Mucosa of stomach (tissue), 1 donor: ENCODE results near the gene DHRS12.

Experiments
- H3K27me3 ChIP-seq: one replicate; pipeline ENCODE4 v1.7.0; 2013; ENCODE audit warnings: mild to moderate bottlenecking, low read length; ENCODE audit not compliant: control insufficient read depth, insufficient read depth
- H3K36me3 ChIP-seq: one replicate; pipeline ENCODE4 v1.7.0; 2013; ENCODE audit warnings: low read length; ENCODE audit not compliant: control insufficient read depth, insufficient read depth
- H3K4me1 ChIP-seq: one replicate; pipeline ENCODE4 v1.7.0; 2013; ENCODE audit warnings: mild to moderate bottlenecking, low read length; ENCODE audit not compliant: control insufficient read depth, insufficient read depth
- H3K4me3 ChIP-seq: one replicate; pipeline ENCODE4 v1.7.0; 2013; ENCODE audit warnings: low read length
- H3K9ac ChIP-seq: one replicate; pipeline ENCODE4 v1.7.0; 2013; ENCODE audit warnings: mild to moderate bottlenecking, low read length, moderate library complexity
- H3K9me3 ChIP-seq: one replicate; pipeline ENCODE4 v1.7.0; 2013; ENCODE audit warnings: mild to moderate bottlenecking, low read length, moderate library complexity; ENCODE audit not compliant: control insufficient read depth
- donor health status: Pancreatic carcinoma.

DHRS12 gene

GRCh38 chr13:51759240-51759639 lies 44.7 kb downstream of the DHRS12 start:
- no peaks in the 10 kb centered on the region for H3K27me3 ChIP-seq
- no peaks in the 10 kb centered on the region for H3K9me3 ChIP-seq
- no peaks in the 10 kb centered on the region for H3K36me3 ChIP-seq
- peaks cover 3% of the 10 kb centered on the region for H3K4me1 ChIP-seq
- H3K4me3 ChIP-seq, result no peak overlapping the region
- H3K9ac ChIP-seq, result no peak overlapping the region

GRCh38 chr13:51758691-51759090 lies 45.3 kb downstream of the DHRS12 start:
- no peak overlapping the region for H3K4me3 ChIP-seq
- no peaks in the 10 kb centered on the region for H3K36me3 ChIP-seq
- no peak overlapping the region for H3K9ac ChIP-seq
- H3K9me3 ChIP-seq, result no peaks in the 10 kb centered on the region
- H3K4me1 ChIP-seq, result no peaks in the 10 kb centered on the region
- H3K27me3 ChIP-seq, result no peaks in the 10 kb centered on the region

GRCh38 chr13:51756651-51757050 lies 47.3 kb downstream of the DHRS12 start:
- no peaks in the 10 kb centered on the region for H3K9me3 ChIP-seq
- H3K27me3 ChIP-seq, result no peaks in the 10 kb centered on the region
- no peak overlapping the region for H3K9ac ChIP-seq
- no peaks in the 10 kb centered on the region for H3K36me3 ChIP-seq
- no peaks in the 10 kb centered on the region for H3K4me1 ChIP-seq
- no peak overlapping the region for H3K4me3 ChIP-seq

GRCh38 chr13:51747438-51748434 lies 56.2 kb downstream of the DHRS12 start:
- Histone ChIP-seq H3K4me1 (no peaks in the 10 kb centered on the region), H3K9me3 (peaks cover 5% of the 10 kb centered on the region), H3K4me3 (no peak overlapping the region), H3K9ac (no peak overlapping the region), H3K36me3 (no peaks in the 10 kb centered on the region), H3K27me3 (no peaks in the 10 kb centered on the region)

GRCh38 chr13:51746802-51747201 lies 57.2 kb downstream of the DHRS12 start:
- Histone ChIP-seq H3K4me3 (no peak overlapping the region), H3K9me3 (peaks cover 5% of the 10 kb centered on the region), H3K9ac (no peak overlapping the region), H3K27me3 (no peaks in the 10 kb centered on the region), H3K36me3 (no peaks in the 10 kb centered on the region), H3K4me1 (no peaks in the 10 kb centered on the region)

- Histone ChIP-seq H3K4me3 (no peak overlapping the region), H3K9ac (no peak overlapping the region), H3K4me1 (no peaks in the 10 kb centered on the region), H3K27me3 (no peaks in the 10 kb centered on the region), H3K36me3 (no peaks in the 10 kb centered on the region), H3K9me3 (peaks cover 5% of the 10 kb centered on the region)
Measured at GRCh38 chr13:51745243-51745642, 58.7 kb downstream of the DHRS12 start.

GRCh38 chr13:51742611-51743010 lies 61.4 kb downstream of the DHRS12 start:
- no peaks in the 10 kb centered on the region for H3K9me3 ChIP-seq
- H3K4me3 ChIP-seq, result no peak overlapping the region
- H3K27me3 ChIP-seq, result no peaks in the 10 kb centered on the region
- no peak overlapping the region for H3K9ac ChIP-seq
- H3K4me1 ChIP-seq, result no peaks in the 10 kb centered on the region
- no peaks in the 10 kb centered on the region for H3K36me3 ChIP-seq

- Histone ChIP-seq H3K9ac (no peak overlapping the region), H3K9me3 (no peaks in the 10 kb centered on the region), H3K4me3 (no peak overlapping the region), H3K36me3 (no peaks in the 10 kb centered on the region), H3K4me1 (no peaks in the 10 kb centered on the region), H3K27me3 (no peaks in the 10 kb centered on the region)
Measured at GRCh38 chr13:51742031-51742430, 61.9 kb downstream of the DHRS12 start.

- Histone ChIP-seq H3K27me3 (no peaks in the 10 kb centered on the region), H3K4me3 (no peak overlapping the region), H3K36me3 (no peaks in the 10 kb centered on the region), H3K9ac (no peak overlapping the region), H3K9me3 (no peaks in the 10 kb centered on the region), H3K4me1 (no peaks in the 10 kb centered on the region)
Measured at GRCh38 chr13:51740698-51741097, 63.3 kb downstream of the DHRS12 start.

GRCh38 chr13:51739027-51739764 lies 64.8 kb downstream of the DHRS12 start:
- no peak overlapping the region for H3K4me3 ChIP-seq
- no peaks in the 10 kb centered on the region for H3K4me1 ChIP-seq
- no peaks in the 10 kb centered on the region for H3K36me3 ChIP-seq
- no peak overlapping the region for H3K9ac ChIP-seq
- no peaks in the 10 kb centered on the region for H3K9me3 ChIP-seq
- H3K27me3 ChIP-seq, result no peaks in the 10 kb centered on the region

- Histone ChIP-seq H3K9ac (no peak overlapping the region), H3K4me1 (peaks cover 5% of the 10 kb centered on the region), H3K36me3 (no peaks in the 10 kb centered on the region)
Measured at GRCh38 chr13:51738226-51738905, 65.6 kb downstream of the DHRS12 start.

GRCh38 chr13:51737609-51738008 lies 66.4 kb downstream of the DHRS12 start:
- no peaks in the 10 kb centered on the region for H3K36me3 ChIP-seq
- no peak overlapping the region for H3K9ac ChIP-seq
- H3K9me3 ChIP-seq, result no peaks in the 10 kb centered on the region
- H3K4me3 ChIP-seq, result no peak overlapping the region
- H3K27me3 ChIP-seq, result no peaks in the 10 kb centered on the region
- peaks cover 7% of the 10 kb centered on the region for H3K4me1 ChIP-seq

More at GRCh38 chr13:51738226-51738905, 65.6 kb downstream of the DHRS12 start:
- Histone ChIP-seq H3K4me3 (no peak overlapping the region), H3K27me3 (no peaks in the 10 kb centered on the region), H3K9me3 (no peaks in the 10 kb centered on the region)
